GM19023 (cell line): ENCODE measurements around the gene NR4A3.
A peak's percentile ranks its signal among the peaks of the same experiment; 100 is the strongest.
"Not testable (repeated sequence)": the region's sequence is repeated elsewhere in the genome, so short reads cannot be mapped to it uniquely, and the experiment has no call there.

Experiments used
- ATAC-seq: cut with Tn5 transposase; IDR thresholded peaks from one replicate; pipeline ENCODE4 v1.9.1; 2021; ENCODE audit warnings: mild to moderate bottlenecking, moderate library complexity; ENCODE audit not compliant: unreplicated experiment

NR4A3 gene

GRCh38 chr9:99821396-99822108 is at the start of gene NR4A3:
TSS of gene NR4A3 (plus strand) at chr9:99821885. CDS start at chr9:99828043, 6,158 bp downstream.
- ATAC-seq, result peak; percentile 34

GRCh38 chr9:99773468-99774138 is 48.1 kb upstream of the NR4A3 start:
- no peak for ATAC-seq

- no peak for ATAC-seq
Observed at GRCh38 chr9:99778308-99778707, 43.4 kb upstream of the NR4A3 start.

DNA sequence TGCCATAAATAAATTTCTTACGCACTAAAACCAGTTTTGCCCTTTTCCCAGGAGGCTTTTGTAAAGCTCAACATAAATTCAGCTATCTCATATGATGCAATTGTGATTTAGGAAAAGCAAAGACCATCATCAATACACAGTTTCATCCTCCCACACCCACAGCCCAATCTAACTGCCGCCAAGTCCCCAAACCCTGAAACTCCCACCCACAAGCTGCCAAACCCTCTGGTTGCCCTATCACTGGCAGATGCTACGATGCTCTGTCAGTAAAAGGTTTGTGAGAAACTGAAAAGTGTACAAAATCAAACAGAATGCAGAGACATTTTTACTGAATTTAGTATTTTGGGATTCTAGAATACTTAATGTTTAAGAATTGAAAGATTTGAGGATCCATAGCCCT is 42.8 kb upstream of the NR4A3 start:
- ATAC-seq, result no peak

DNA sequence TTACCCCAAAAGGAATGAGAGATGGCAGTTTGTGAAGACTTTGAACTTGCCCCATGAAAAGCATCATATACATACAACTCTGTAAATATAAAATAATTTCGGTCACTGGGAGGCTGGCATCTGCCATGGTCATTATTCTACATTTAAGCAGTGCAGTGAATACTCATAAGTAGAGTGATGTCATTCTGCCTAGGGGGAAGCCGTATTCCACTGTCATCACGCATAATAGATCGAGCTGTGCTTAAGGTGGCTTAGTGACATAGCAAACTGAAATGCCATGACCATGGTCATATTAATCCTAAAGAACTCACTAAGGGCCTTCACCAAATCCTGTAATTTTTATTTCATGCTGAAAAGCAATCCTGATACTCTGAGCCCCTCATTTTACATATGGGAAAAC is 42.4 kb upstream of the NR4A3 start:
- ATAC-seq, result no peak

DNA sequence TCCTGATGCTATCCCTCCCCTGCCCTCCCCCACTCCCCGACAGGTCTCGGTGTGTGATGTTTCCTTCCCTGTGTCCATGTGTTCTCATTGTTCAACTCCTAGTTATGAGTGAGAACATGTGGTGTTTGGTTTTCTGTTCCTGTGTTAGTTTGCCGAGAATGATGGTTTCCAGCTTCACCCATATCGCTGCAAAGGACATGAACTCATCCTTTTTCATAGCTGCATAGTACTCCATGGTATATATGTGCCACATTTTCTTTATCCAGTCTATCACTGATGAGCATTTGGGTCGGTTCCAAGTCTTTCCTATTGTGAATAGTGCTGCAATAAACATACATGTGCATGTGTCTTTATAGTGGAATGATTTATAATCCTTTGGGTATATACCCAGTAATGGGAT is 39.3 kb upstream of the NR4A3 start:
- not testable (repeated sequence) for ATAC-seq

- ATAC-seq, result no peak
Observed at GRCh38 chr9:99782962-99783718, 38.5 kb upstream of the NR4A3 start.

GRCh38 chr9:99783799-99784198 is 37.9 kb upstream of the NR4A3 start:
- no peak for ATAC-seq

- ATAC-seq, result no peak
Observed at GRCh38 chr9:99785010-99785590, 36.6 kb upstream of the NR4A3 start.

DNA sequence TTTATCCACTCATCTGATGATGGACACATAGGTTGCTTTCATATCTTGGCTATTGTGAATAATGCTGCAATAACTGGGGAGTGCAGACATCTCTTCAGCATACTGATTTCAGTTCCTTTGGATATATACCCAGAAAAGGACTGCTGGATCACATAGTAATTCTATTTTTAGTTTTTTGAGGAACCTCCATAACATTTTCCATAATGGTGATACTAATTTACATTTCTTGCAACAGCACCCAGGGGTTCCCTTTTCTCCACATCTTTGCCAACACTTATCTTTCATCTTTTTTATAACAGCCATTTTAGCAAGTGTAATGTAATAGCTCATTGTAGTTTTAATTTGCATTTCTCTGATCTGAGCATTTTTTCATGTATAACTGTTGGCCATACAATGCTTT is 34.1 kb upstream of the NR4A3 start:
- ATAC-seq, result no peak

GRCh38 chr9:99793528-99793927 is 28.2 kb upstream of the NR4A3 start:
- no peak for ATAC-seq

GRCh38 chr9:99796231-99796630 is 25.5 kb upstream of the NR4A3 start:
- ATAC-seq, result no peak

DNA sequence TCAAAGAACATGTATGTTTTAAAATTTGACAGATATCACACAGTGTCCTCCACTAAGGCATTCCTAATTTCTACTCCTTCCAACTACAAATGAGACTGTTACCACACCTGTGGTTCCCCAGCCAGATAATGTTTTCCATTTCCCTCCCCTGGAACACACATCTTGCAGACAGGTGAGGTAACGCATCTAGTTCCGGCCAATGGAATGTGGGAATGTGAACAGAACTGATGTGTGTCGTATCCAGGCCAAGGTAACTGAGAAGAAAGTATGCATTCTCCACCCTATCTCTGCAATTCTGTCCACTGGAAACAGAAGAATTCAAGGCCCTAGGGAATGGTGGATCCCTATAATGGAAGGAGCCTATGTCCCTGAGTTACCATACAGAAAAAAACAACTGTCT is 19.9 kb upstream of the NR4A3 start:
- ATAC-seq, result no peak

DNA sequence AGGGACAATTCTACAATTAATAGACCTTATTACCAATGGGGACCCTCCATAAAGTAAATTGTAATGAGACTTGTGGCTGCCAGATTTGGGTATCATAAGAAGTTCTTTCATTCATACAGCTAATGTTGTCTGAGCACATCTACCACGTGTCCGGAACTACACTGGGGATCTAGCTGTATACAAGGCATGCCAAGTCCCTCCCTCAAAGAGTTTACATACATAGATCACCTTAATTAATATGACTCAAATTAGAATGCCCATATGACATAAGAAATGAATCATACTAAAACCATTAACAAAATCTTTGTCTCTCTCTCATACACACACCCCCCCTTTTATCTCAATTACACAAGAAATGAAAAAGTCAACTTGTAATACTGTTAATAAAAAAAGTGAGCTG is 18.0 kb upstream of the NR4A3 start:
- ATAC-seq, result no peak

GRCh38 chr9:99807276-99807852 is 14.3 kb upstream of the NR4A3 start:
- ATAC-seq, result no peak

GRCh38 chr9:99807956-99808355 is 13.7 kb upstream of the NR4A3 start:
- no peak for ATAC-seq

- ATAC-seq, result no peak
Observed at GRCh38 chr9:99808454-99808853, 13.2 kb upstream of the NR4A3 start.

DNA sequence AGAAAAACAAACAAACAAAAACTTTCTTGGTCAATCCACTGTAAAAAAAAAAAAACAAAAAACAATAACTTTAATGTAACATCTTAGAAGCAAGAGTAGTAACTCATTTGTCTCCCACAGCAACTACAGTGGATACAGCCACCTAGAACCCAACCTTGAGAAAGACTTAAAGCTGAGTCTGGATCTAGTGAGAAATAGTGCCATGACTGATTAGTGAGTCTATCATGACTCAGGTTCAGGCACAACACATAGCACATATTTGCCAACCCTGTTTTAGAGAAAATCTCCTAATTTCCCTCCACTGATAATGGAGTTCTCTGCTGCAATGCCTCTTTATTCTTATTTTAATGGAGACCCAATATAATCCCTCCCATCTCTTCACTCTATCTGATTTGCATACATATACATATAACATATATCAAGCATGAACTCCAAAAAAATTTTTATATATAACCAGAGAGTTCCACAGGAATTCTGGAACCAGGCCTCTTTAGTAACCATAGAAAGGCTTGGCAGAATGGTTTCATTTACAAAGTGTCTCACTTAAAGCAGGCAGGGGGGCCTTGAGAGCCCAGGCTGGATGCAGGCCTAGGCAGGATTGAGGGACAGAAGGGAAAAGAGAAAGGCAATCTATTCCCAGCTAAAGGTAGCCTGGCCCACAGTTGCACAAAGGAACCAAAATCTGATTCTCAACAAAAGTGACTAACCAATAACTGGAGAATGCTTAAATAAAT is 11.9 kb upstream of the NR4A3 start:
- ATAC-seq, result no peak

DNA sequence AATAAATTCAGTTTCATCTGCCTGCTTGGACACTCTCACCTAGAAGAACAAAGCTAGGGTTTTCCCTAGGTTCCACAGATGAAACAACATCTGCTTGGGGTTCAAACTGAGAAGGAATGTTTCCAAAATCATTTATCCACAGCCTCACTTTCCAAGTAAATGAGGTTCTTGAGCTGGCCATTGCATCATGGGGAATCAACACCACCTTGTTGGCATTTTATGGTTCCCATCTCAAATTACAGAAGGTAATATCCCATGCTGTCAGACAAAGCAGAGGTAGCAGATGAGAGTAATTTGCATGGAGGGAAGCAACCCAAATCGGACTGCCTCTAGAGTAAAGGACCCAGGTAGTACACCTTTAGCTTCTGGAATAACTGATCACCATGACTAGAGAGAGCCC is 10.5 kb upstream of the NR4A3 start:
- ATAC-seq, result no peak

DNA sequence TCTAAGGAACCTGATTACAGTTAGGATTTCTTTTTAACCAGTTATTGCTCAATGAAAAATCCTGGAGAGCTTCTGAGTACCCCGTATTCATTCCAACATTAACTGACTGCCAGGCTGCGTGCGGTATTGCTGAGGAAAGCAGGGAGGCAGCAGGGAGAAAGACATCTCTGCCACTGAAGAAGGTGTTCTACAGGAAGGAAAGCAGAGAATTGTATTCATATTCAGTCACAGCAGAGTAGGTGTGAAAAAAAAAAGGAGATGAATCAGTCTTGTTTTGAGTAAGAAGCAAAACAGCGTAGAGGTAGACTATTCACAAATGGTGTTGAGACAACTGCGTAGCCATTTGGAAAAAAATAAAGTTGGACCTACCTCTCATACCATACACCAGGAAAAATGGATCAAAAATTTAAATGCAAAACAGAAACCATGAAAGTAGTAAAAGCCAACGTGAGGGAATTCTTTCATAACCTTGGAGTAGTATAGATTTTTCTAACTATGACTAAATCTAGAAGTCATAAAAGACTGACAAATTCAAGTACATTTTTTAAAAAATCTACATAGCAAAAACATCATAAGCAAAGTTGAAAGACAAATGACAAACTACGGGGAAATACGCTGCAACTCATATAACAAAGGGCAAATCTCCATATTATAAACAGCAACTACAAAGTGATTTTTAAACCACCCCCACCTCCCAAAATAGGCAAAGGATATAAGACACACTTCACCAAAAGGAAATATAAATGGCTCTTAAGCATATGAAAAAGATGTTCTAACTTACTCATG is 9.9 kb upstream of the NR4A3 start:
- peak; percentile 55 for ATAC-seq
